PC-9 (cell line): ENCODE measurements around the gene LIPC.

Experiments used
- EZH2 ChIP-seq: fragments of 200-600 bp; sonication (generic); IDR thresholded peaks from 2 replicates; pipeline ENCODE4 v1.8.0; 2017; ENCODE audit warnings: antibody characterized with exemption, low read depth
- TF ChIP-seq, protein P1 (sequence below): fragments of 200-600 bp; sonication (generic); conservative IDR thresholded peaks from 2 replicates; pipeline ENCODE4 v1.6.1; 2017; ENCODE audit warnings: mixed run types, antibody characterized with exemption, mild to moderate bottlenecking, moderate library complexity

DNA sequence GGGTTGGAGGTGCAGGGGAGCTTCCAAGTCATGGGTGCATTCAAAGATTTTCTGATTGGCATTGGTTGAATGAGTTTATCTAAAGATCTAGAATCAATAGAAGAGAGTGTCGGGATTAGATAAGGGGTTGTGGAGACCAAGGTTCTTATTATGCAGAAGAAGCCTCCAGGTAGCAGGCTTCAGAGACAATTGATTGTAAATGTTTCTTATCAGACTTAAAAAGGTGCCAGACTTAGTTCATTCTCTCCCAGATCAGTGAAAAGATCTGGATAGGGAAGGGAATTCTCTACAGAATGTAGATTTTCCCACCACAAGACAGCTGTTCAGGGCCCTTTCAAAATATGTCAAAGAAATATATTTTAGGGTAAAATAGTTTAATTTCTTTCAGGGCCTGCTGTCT, 129.5 kb downstream of the LIPC start:
- no peak for TF ChIP-seq EZH2
- TF ChIP-seq, protein P1, sequence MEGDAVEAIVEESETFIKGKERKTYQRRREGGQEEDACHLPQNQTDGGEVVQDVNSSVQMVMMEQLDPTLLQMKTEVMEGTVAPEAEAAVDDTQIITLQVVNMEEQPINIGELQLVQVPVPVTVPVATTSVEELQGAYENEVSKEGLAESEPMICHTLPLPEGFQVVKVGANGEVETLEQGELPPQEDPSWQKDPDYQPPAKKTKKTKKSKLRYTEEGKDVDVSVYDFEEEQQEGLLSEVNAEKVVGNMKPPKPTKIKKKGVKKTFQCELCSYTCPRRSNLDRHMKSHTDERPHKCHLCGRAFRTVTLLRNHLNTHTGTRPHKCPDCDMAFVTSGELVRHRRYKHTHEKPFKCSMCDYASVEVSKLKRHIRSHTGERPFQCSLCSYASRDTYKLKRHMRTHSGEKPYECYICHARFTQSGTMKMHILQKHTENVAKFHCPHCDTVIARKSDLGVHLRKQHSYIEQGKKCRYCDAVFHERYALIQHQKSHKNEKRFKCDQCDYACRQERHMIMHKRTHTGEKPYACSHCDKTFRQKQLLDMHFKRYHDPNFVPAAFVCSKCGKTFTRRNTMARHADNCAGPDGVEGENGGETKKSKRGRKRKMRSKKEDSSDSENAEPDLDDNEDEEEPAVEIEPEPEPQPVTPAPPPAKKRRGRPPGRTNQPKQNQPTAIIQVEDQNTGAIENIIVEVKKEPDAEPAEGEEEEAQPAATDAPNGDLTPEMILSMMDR, result no peak
